Globus pallidus (tissue), 1 donor: ENCODE data around the gene NBEAL2.

Experiments used
- DNase-seq: peaks from one replicate; pipeline ENCODE4 v3.0.0-alpha.2; 2015; ENCODE audit warnings: low spot score

NBEAL2 gene

DNA sequence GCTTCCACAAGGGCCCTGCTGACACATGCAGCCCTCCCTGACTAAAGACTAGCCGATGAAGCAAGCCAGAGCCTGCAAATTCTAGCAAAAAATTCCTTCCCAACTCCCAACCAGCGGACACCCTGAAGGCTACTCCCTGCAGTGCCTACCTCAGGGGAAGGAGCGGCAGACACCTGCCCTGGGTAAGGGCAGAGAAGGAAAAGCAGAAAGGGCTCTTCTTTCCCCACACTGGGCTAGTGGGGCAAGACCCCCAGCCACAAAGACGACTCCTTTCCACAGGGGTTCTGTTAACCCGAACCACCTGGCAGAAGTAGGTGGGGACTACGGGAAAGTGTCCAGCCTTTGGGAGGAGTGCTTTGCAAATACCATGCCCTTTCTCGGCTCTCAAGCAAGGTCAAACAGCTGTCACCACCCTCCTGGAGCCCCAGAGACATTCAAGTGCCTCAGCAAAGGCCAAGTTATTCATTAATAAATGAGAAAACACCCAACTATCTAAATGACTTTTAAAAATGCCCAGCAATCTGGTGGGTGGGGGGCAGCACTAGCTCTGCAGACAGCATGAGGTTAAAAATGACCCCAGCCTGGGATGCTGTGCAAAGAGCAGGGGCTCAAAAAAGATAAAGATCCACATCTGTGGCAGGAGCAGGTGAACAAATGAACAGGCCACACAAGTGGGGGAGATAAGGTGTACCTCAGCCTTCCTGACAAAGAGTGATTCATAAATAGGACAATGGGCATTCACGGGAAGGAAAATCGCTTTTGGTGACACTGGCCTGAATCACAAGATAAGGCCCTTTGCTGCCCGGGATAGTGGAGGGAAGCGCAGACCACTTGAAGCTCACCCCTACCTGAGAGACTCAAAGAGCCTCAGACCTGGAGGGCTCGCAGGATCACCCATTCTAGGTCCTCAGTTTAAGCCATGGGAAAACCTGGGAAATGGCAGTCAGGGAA is 36.0 kb upstream of the NBEAL2 start:
- DNase-seq, result no peak

DNA sequence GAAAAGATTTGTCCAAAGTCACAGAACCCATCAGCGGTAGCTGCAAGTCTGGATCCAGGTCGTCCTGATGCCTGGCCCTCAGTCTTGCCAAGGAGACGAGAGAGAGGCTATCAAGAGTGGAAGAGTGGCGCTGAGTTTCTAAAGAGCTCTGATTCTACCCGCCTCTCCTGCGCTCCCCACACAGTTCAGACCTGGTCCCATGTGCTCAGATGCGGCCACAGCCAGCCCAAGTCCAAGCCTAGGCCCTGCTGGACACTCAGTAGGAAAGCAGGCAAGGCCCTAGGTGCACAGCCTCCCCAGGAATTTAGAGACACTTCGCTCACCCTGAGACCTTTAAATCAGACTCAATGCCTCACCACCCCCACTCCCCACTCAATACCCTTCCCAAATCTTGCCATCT is 35.3 kb upstream of the NBEAL2 start:
- no peak for DNase-seq

DNA sequence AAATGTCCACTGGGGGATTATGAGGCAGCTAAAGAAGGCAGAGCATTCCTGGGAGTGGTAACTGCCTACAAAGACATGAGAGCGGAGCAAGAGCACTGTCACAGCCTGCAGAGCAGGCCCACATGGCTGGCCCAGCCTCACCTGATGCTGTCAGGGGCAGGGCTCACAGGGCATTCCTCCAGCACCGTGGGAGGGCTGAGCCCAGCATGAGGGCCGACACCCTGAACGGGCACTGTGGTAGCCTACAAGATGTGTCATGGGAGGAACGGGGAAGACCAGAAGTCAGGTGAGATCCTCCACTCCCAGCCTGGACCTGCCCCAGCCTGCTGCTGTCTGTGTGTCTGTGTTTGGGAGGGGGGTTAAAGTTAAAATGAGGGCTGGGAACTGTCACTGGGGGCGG is 33.0 kb upstream of the NBEAL2 start:
- no peak for DNase-seq

DNA sequence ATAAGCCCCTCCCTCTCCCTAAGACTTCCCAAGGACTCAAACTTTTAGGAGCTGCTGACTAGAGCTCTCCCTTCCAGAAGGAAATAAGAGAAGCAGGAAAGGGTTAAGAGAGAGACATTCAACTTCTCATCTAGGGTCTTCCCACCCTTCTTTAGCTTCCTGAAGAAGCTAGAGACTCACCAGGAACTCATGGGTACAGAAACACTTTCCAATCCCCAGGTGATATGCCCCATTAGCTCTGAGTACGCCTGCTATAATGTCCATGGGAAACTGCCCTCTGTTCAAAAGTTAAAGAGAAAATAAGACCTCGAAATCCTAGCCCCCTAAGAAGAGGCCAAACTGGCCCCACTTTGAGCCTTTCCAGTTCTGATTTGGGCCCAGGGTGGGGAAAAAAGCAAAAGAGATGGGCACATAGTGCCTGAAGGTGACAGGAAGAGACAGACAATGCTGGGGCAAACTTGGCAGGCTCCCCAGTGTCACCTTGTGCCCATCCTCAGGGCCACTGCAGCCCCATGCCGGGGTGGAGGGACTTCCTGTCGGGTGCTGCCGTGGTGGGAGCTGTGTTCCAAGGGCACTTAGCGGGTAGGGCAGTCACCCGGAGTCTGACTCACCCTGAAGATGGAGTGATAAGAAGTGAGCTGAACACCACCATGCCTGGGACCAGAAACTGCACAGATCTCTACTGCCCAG is 32.5 kb upstream of the NBEAL2 start:
- DNase-seq, result no peak

DNA sequence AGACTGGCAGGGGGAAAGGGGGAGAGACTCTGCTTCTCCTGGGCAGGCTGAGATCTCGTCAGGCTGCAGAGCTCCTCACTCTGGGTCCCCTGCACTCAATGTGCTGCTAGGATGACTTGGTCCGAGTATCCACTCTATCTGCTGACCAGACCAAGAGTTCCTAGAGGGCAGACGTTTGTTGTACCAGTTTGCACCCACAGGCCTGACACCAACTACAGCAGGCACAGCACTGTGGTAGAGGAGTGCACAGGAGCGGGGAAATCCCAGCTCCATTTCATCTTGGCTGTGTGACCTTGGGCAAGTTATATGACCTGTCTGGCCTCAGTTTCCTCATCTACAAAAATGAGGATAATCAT is 31.9 kb upstream of the NBEAL2 start:
- no peak for DNase-seq

DNA sequence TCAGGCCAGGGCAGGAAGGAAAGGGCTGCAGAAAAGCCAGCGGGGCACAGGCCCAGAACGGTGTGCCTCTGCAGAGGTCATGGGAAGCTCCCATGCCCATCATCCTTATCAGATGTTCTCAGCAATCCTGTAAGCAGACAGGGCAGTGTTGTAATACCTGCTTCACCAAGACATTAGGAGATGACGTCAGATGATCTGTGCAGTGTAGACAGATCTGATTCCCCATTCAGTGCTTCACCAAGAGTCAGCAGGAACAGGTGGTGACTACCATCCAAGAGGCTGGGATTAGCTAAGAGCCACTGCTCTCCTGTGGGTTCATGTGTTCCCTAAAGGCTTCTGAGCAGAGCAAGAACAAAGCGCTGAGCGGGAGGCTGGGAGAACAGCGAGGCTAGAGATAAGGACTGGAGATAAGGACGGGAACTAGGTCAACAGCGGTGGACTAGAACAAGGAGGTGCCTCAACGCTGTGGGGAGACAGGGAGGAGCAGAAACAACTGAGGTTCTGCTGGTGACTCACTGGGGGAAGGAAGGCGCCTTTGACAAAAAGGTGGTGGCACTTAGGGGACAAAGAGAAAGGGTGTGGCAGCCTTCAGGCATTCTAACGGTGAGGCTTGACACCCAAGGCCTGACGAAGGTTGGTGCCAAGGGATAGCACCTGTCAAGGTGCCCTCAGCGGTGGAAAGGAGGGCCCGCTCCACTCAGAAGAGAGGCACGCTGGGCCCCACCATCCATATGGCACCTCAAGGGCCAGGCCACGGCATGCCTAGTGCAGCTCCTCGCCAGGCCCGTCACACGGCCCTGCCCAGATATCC is 31.3 kb upstream of the NBEAL2 start:
- DNase-seq, result no peak

DNA sequence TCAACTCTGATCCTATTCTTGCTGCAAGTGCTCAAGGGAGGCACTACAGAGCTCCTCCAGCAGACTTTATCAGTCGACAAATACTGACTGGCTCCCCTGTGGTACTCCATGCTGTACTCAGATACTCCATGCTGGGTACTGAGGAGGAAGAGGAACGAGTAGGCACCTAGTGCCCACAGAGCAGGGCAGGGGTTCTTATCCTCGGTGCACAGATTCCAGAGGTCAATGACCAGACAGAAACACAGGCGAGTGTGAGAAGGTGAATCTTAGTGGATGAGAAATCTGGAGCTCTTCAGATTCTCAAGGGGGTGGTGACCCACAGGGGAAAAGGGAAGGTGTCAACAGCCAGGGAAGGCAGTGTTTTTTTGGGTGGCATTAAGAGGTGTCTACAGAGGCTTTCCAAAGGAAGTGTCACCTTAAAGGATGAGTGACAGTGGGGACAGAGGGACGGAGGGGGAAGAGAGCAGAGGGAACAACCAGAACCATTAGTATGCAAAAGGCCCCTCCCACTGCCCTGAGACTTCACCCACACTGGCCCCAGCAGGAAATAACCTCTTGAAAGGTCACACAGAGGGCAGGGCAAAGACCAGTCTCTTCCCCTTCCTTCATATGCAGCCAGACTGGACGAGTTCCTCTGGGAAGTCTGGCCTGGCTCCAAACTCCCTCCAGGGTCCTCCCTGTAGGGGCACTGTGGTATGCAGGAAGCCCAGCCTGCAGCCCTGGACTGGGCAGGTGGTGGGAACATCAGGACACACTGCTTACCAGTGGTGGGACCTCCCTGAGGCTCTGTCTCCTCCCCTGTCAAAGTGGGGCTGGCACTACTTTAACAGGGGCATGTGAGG is 30.4 kb upstream of the NBEAL2 start:
- DNase-seq, result no peak

DNA sequence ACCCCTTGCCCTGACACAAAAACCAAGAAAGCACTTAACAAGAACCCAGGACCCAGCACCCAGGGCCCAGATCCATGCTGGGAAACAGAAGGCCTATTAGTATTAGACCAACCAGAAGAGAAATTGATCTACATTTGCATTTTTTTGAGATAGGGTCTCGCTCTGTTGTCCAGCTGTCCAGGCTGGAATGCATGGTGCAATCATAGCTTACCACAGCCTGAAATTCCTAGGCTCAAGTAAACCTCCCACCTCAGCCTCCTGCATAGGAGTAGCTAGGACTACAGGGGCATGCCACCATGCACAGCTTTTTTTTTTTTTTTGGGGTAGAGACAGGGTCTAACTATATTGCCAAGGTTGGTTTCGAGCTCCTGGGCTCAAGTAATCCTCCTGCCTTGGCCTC is 29.3 kb upstream of the NBEAL2 start:
- DNase-seq, result no peak

DNA sequence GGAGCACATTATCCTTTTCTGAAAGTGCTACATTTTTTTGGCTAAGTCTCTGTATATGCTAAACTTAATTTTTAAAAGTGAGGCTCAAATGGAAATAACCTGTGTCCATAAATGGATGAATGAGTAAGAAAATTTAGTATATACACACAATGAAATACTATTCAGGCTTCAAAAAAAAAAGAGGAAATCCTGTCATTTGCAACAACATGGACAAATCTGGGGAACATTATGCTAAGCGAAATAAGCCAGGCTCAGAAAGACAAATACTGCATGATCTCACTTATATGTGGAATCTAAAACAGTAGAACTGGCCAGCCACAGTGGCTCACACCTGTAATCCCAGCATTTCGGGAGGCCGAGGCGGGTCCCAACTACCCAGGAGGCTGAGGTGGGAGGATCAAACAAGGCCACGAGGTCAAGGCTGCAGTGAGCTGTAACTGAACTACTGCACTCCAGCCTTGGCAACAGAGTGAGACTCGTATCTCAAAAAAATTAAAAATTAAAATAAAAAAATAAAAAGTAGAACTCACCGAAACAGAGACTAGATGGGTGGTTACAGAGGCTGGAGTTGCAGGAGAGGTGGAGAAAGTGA is 28.7 kb upstream of the NBEAL2 start:
- DNase-seq, result no peak

DNA sequence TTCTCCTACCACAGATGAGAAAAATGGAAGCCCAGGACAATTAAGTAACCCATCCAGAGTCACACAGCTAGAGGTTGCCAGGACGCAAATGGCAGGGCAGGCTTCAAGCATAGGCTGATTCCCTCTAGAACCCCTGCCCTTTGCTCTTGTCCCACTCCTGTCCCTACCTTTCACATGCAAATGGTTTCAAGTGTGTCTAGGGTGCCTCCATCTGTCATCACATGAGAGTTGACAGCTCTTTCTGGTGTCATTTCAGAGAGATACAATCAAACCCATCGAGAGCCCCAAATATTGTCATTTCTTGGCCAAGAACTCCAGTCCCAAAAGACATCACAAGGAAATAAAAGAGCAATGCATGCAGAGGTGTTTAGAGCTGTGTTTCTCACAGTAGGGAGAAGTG is 26.7 kb upstream of the NBEAL2 start:
- no peak for DNase-seq

DNA sequence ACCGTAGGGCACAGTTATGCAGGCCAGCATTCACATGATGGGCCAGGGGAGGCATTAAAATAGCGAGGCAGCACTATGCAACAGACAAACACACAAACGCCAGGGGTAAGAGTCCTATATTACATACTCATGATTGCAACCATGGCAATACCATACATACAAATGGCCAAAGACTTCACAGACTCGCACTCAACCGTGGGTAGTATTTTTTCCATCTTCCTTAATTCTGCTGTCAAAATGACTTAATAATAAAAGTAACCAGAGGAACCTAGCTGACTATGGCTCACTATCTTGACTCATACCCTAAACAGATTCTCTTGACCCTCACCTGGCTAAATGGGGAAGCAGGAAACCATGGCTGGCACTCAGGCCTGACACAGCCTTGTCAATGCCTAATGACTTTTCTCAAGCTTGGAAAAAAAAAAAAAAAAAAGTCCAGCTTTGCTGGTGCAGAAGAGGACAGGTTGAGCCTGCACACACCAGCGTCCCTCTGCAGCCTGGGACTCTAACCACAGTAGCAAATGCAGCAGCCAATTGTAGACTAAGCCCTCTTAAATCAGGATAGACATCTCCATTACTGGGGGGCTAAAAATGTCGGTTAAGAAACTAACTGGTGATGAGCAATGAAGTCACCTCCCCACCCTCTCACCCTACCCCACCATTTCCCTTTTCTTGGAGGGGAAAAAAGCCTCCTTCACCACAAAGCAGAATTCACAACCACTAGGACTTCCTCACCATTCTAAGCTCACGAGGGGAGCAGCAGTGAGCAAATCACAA is 26.0 kb upstream of the NBEAL2 start:
- no peak for DNase-seq

DNA sequence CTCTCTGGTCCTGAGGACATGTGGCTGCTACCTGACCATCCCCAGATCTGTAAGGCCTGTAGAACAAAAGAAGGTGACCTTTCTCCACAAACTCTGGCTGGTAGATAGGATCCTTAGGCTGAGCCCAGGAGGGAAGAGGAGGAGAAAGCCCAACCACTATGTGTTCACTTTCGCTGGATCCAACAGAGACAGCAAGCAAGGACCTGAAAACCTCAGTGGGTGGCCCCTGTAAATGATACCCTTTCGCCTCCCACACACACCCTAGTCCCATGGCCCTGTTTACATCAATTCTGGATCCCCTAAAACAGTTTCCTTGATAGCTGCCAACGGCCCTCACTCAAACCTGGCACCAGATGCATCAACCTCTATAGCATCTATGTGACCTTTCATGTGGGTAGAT is 25.3 kb upstream of the NBEAL2 start:
- no peak for DNase-seq

DNA sequence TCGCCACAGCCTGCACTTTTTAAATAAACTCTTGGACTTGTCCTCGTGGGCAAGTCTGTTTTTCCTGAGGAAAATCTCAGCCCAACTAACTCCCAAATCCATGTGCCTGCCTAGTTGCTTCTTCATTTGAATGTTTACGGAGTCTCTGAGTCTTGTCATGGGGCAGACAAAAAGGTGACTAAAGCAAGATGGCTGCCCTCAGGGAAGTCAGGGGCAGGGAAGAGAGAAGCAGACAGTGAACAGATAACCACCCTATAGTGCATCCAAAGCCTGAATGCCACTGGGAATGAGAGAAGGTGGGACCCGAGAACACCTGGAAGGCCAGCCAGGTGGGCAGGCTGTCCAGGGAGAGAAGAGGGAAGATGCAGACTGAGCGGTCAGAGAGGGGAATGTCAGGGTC is 24.3 kb upstream of the NBEAL2 start:
- DNase-seq, result no peak

DNA sequence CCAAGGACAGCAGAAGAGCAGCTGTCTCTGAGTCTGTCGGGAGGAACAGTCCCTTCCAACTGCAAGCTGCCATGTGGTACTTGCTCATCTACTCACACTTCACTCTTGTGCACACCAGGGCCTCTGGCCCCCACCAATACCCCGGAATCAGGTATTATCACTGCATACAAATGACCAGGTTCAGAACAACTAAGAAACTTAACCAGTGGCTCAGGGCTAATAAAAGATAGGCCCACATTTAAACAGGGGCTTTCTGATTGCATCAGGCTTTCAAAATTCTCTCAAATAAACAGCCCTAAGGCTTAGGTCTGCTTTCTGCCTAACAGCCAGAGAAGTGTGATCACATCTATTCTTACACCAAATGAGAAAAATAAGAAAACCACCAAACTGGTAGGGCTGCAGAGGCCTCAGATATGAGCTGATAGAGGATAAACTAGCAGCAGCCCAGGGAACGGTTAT is 23.6 kb upstream of the NBEAL2 start:
- no peak for DNase-seq

DNA sequence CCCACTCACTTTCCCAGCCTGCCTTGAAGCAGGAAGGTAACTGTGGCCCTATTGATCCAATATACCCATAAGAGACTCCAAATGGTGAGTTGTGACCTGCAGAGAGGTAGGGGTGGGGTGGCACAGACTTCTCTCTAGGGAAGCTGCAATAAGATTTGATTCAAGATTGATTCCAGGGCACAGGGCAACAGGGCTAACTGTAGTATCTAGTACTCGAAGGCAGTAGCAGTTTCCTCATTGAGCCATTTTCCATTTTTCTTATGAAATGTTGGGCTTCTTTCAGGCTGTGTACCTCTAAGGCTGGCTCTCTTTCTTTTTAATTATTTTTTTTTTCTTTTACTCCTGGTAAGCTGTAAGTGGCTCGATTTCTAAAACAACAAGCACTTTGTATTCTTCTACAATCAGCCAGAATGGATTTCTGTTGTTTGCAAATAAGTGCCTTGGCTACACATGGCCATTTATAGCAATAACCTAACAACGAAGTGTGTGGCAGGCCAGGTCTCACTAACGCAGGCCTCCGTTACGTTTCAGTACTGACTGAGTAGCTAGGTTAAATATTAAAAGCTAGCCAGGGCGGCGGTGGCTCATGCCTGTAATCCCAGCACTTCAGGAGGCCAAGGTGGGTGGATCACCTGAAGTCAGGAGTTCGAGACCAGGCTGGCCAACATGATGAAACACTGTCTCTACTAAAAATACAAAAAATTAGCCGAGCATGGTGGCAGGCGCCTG is 22.2 kb upstream of the NBEAL2 start:
- DNase-seq, result no peak

DNA sequence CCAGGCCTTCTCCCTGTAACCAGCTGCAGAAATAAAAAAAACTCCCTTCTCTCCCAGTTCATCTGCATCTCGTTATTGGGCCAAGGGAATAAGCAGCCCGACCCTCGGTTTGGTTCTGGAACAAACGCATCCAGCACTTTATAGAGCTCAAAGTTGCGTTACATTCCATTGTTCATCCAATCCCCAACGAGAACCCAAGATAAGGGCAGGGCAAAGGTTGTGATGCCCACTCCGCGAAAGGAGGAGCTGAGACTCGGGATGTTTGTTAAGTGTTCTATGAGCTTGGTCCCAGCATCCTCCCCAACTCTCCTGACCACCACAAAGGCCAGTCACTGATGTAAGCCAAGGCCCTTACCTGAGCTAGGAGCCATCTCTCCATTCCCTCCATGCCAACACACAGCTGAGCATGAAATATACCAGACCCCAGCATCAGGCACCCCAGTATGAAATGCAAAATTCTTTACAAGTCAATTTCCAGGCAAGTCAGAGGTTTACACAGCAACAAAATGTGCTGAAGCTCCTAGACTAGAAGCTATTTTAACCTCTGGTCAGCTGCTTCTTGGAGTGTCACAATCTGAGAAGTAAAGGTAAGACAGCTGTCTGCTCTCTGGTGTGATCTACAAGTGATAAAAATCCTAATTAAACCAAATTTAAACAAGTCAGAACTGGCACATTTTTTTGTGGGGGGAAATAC is 20.9 kb upstream of the NBEAL2 start:
- no peak for DNase-seq

DNA sequence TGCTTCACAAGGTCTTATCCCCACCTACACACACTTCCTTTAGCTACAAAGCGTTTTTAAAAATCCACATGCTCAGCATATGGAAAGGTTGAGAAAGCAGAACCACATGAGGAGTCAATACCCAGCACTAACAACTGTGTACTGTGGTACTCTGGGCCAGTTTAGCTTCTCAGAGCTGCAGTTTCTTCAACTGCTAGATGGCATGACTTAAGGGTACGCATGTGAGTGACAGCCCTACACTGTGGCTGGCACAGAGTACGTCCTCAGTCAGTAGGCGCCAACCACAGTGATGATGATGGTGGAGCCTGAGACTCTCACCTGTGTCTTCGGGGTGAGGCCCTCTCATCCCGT is 20.3 kb upstream of the NBEAL2 start:
- no peak for DNase-seq

DNA sequence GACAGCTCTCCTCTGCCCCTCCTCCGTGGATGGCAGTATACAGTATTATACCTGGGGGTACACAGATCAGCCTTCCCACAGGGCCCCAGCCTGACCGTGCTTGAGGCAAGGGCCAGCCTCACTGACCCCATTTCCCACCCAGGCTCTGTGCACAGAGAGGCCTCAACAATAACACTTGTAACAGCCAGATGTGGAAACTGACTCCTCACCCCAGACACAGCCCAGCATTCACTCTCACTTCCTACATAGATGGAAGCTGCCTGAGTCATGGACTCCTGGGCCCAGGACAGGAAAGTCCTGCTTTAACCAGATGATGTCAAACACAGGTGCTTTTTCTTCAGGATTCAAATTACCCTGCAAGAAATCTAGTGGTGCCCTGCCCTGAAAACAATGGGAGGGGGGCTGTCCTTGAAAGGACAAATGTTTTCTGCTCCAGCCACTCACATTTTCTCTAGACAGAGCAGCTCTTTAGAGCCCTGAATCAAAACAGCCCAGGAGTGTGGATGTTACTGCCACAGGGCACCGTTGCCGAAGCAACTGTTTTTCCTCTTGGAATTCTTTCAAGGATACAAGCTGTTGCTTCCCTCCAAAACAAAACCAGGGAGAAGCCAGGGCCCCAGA is 19.3 kb upstream of the NBEAL2 start:
- DNase-seq, result no peak

DNA sequence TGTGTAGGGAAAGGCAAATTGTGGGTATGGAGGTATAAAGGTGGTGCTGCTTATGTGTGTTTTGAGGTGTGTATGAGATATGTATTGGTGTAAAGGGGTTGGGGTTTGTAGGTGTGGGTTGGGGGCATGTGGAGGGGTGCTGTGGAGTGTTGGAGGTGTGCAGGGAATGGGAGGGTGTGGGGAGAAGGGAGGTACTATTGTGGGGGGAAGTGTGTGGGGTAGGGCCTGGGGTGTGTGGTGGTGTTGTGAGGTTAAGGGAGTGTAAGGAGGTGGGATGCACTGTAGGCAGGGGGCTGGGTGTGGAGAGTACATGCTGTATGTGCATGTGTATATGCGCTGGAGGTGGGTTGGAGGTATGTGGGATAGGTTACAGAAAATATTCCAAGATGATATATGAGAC is 18.6 kb upstream of the NBEAL2 start:
- no peak for DNase-seq
